ENCODE measurements around the gene IKBKG. TPM values are rescaled to one million over a fixed set of nuclear protein-coding genes. Genes with fewer than 3 reads are reported as not detected.
A peak's percentile ranks its signal among the peaks of the same experiment; 100 is the strongest.
"Not testable (repeated sequence)": the region's sequence is repeated elsewhere in the genome, so short reads cannot be mapped to it uniquely, and the experiment has no call there.

IKBKG gene
- total and polyA plus RNA-seq, 5 donors, result 17.2 to 21.8 (median 18.8) TPM

DNA sequence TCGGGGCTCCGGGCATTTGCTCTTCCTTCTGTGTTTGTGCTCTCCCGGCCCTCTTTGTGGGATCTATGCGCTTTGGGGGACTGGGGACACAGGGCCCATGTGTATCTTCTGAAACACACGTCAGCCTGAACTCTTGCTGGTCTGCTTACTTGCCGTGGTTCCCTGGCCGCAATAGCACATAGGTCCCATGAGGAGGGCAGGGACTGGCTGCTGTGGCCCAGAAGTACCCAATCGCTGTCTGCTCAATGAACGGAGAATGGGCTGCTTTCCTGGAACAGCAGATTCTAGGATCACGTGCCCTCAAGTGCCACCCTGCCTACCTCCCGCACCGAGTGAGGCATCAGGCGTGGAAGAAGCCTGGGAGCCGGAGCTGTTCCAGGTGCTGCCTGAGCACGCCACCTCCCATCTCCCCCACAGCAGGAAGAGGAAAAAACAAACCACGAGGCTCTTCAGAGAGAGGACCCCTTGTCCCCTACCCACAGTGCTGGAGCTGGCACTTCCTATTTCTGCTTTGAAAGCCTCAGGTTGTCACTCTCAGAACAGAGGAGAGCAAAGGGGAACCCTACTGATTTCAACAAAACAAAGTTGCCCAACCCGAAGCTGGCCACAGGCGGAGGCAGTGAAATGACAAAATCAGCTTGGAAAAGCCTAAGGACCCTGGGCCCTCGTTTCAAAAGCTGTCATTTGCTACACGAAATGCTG lies 4.5 kb upstream of the IKBKG start:
- intact Hi-C loops (cut with DNase I), result no loop called here
- Histone ChIP-seq H3K27ac (ENCODE audit: low read length) (peak overlapping the region; percentile 82), H3K4me1 (ENCODE audit: control insufficient read depth, insufficient read depth, low read length) (peaks cover 13% of the 10 kb centered on the region), H3K27me3 (ENCODE audit: control insufficient read depth, insufficient read depth) (no peaks in the 10 kb centered on the region), H3K4me3 (ENCODE audit: low read length) (no peak overlapping the region), H3K9me3 (ENCODE audit: control insufficient read depth, low read length) (no peaks in the 10 kb centered on the region)
- 68% methylated on average over 20 of the region's 20 CpGs for WGBS
- no peak for ATAC-seq
- DNase-seq, result peak in 1 of 3 donors; percentile 62

GRCh38 chrX:154545673-154546274 lies 1.6 kb upstream of the IKBKG start:
- Histone ChIP-seq H3K27me3 (ENCODE audit: control insufficient read depth, insufficient read depth) (no peaks in the 10 kb centered on the region), H3K9me3 (ENCODE audit: control insufficient read depth, low read length) (no peaks in the 10 kb centered on the region), H3K4me3 (ENCODE audit: low read length) (peak overlapping the region; percentile 58), H3K27ac (ENCODE audit: low read length) (no peak overlapping the region), H3K4me1 (ENCODE audit: control insufficient read depth, insufficient read depth, low read length) (peaks cover 13% of the 10 kb centered on the region)
- ATAC-seq (no peak), DNase-seq (peak in 1 of 3 donors; percentile 23)
- intact Hi-C loops (cut with DNase I), result no loop called here
- whole genome bisulfite sequencing, result 95% methylated on average over 17 of the region's 17 CpGs

- Histone ChIP-seq H3K27me3 (ENCODE audit: control insufficient read depth, insufficient read depth) (no peaks in the 10 kb centered on the region), H3K27ac (ENCODE audit: low read length) (peak within 1 kb of the TSS; percentile 84), H3K4me3 (ENCODE audit: low read length) (peak within 1 kb of the TSS; percentile 58), H3K4me1 (ENCODE audit: control insufficient read depth, insufficient read depth, low read length) (peaks cover 7% of the 10 kb centered on the region), H3K9me3 (ENCODE audit: control insufficient read depth, low read length) (no peaks in the 10 kb centered on the region)
- under 1% methylated on average over 92 of the region's 92 CpGs for WGBS
- intact Hi-C loops (cut with DNase I), result no loop called here
- DNase-seq, result peak in 1 of 3 donors; percentile 92
- peak; percentile 78 to 84 for ATAC-seq
Measured at GRCh38 chrX:154546354-154547244, 821 bp upstream of the IKBKG start, which contains the start of gene G6PD. G6PD (minus strand) TSS chrX:154546846; CDS start chrX:154546155, 691 bp downstream.

DNA sequence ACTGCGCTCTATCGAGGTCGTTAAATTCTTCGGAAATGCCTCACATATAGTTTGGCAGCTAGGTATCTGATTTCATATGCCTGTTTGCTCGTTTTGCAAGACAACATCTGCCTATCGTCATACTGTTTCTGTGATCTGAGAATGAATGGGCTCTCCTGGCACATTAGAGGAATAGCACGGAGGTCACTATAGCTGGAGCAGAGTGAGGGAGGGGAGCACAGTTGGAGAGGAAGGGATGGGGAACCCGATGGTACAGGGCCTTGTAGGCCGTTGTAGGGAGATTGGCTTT lies 552 bp downstream of the IKBKG start:
- ATAC-seq (no peak), DNase-seq (peak in 1 of 3 donors; percentile 1)
- intact Hi-C loops (cut with DNase I), result no loop called here
- no peaks in the 10 kb centered on the region for H3K4me1 ChIP-seq (ENCODE audit: control insufficient read depth, insufficient read depth, low read length)
- under 1% methylated on average over 9 of the region's 9 CpGs for WGBS
- H3K4me3 ChIP-seq (ENCODE audit: low read length), result peak overlapping the region; percentile 58
- no peaks in the 10 kb centered on the region for H3K9me3 ChIP-seq (ENCODE audit: control insufficient read depth, low read length)
- no peaks in the 10 kb centered on the region for H3K27me3 ChIP-seq (ENCODE audit: control insufficient read depth, insufficient read depth)
- peak overlapping the region; percentile 84 for H3K27ac ChIP-seq (ENCODE audit: low read length)

- no peak for DNase-seq
- no peak overlapping the region for H3K27ac ChIP-seq (ENCODE audit: low read length)
- no peaks in the 10 kb centered on the region for H3K4me1 ChIP-seq (ENCODE audit: control insufficient read depth, insufficient read depth, low read length)
- intact Hi-C loops (cut with DNase I), result no loop called here
- 74% methylated on average over 1 of the region's 1 CpG for WGBS
- H3K9me3 ChIP-seq (ENCODE audit: control insufficient read depth, low read length), result no peaks in the 10 kb centered on the region
- no peak overlapping the region for H3K4me3 ChIP-seq (ENCODE audit: low read length)
- H3K27me3 ChIP-seq (ENCODE audit: control insufficient read depth, insufficient read depth), result no peaks in the 10 kb centered on the region
- no peak for ATAC-seq
Measured at GRCh38 chrX:154549766-154550165, 2.3 kb downstream of the IKBKG start.

GRCh38 chrX:154552112-154552806 lies 4.8 kb downstream of the IKBKG start:
- H3K4me3 ChIP-seq (ENCODE audit: low read length); H3K9me3 ChIP-seq (ENCODE audit: control insufficient read depth, low read length); H3K27me3 ChIP-seq (ENCODE audit: control insufficient read depth, insufficient read depth); H3K4me1 ChIP-seq (ENCODE audit: control insufficient read depth, insufficient read depth, low read length); intact Hi-C loops (cut with DNase I); H3K27ac ChIP-seq (ENCODE audit: low read length): not testable (repeated sequence)
- DNase-seq (peak in 1 of 3 donors; percentile 10), ATAC-seq (peak in 1 of 2 donors; percentile 25)
- 88% methylated on average over 9 of the region's 18 CpGs for WGBS

DNA sequence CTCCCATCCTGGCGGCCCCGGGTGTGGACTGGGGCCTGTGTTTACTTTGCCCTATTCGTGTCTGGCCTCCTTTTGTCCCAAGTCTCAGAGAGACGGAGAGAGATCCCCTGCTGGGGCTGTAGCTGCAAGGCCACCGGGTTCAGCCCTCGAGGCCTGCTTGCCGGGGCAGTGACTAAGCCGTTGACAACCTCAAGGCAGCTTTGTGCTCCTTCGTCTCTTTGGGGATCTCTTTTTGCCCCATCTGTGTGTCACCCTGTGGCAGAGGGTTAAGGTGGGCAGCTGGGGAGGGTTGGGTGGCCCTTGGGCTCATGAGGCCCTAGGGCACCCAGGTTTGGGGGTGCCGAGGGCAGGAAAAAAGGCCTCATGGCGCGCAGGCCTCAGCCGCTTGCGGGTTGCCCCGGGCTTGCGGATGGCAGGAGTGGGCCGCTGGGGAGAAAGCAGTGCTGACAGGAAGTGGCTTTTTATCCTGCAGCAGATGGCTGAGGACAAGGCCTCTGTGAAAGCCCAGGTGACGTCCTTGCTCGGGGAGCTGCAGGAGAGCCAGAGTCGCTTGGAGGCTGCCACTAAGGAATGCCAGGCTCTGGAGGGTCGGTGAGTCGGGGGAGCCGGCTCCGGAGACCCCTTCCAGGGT lies 10.8 kb downstream of the IKBKG start:
- H3K4me3 ChIP-seq (ENCODE audit: low read length); intact Hi-C loops (cut with DNase I); DNase-seq; H3K27me3 ChIP-seq (ENCODE audit: control insufficient read depth, insufficient read depth); H3K9me3 ChIP-seq (ENCODE audit: control insufficient read depth, low read length); H3K4me1 ChIP-seq (ENCODE audit: control insufficient read depth, insufficient read depth, low read length); H3K27ac ChIP-seq (ENCODE audit: low read length); ATAC-seq: not testable (repeated sequence)
- WGBS, result 96% methylated on average over 4 of the region's 24 CpGs

- H3K4me3 ChIP-seq (ENCODE audit: low read length); intact Hi-C loops (cut with DNase I); H3K9me3 ChIP-seq (ENCODE audit: control insufficient read depth, low read length); H3K27ac ChIP-seq (ENCODE audit: low read length); ATAC-seq; H3K4me1 ChIP-seq (ENCODE audit: control insufficient read depth, insufficient read depth, low read length); H3K27me3 ChIP-seq (ENCODE audit: control insufficient read depth, insufficient read depth): not testable (repeated sequence)
- 92% methylated on average over 8 of the region's 21 CpGs for WGBS
- DNase-seq, result peak in 1 of 3 donors; percentile 19
Measured at GRCh38 chrX:154558896-154559295, 11.5 kb downstream of the IKBKG start.

GRCh38 chrX:154560326-154560725 lies 12.9 kb downstream of the IKBKG start:
- H3K27ac ChIP-seq (ENCODE audit: low read length); intact Hi-C loops (cut with DNase I); H3K4me3 ChIP-seq (ENCODE audit: low read length); H3K27me3 ChIP-seq (ENCODE audit: control insufficient read depth, insufficient read depth); DNase-seq; H3K4me1 ChIP-seq (ENCODE audit: control insufficient read depth, insufficient read depth, low read length); H3K9me3 ChIP-seq (ENCODE audit: control insufficient read depth, low read length); ATAC-seq: not testable (repeated sequence)
- WGBS, result 72% methylated on average over 12 of the region's 31 CpGs

DNA sequence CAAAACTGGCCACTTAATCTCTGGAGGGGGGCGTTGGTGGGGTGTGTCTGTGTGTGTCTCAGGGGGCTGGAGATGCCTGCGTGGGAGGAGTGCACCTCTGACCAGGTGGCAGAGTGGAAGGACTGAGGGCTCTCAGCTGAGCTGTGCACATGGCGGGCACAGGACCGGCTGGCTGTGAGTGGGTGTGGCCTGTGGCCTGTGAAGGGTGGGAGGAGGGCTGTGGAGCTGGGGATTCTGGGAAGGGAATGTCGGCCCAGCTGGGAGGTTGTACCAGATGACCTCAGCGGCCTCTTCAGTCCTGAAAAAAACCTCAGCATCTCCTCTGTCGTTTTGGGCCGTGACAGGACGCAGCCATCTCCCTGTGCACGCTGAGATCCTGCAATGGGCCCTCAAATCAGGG lies 14.9 kb downstream of the IKBKG start:
- intact Hi-C loops (cut with DNase I); H3K4me3 ChIP-seq (ENCODE audit: low read length); H3K9me3 ChIP-seq (ENCODE audit: control insufficient read depth, low read length); H3K27me3 ChIP-seq (ENCODE audit: control insufficient read depth, insufficient read depth); H3K4me1 ChIP-seq (ENCODE audit: control insufficient read depth, insufficient read depth, low read length); H3K27ac ChIP-seq (ENCODE audit: low read length); DNase-seq: not testable (repeated sequence)
- WGBS, result no CpG with 5 or more reads among the region's 10 CpGs
- ATAC-seq, result peak; percentile 70 to 77
